ENCODE data around the gene CNTN1.

- TF ChIP-seq POLR2A (IDR thresholded peaks at IDR 0.05) (no peak), CTCF (IDR thresholded peaks at IDR 0.05) (no peak)
Observed at GRCh38 chr12:40834321-40834720, 142.1 kb downstream of the CNTN1 start.

Data from lower leg skin (tissue), 3 donors.